Measurements from ENCODE around the gene STAB2.

Gene STAB2

DNA sequence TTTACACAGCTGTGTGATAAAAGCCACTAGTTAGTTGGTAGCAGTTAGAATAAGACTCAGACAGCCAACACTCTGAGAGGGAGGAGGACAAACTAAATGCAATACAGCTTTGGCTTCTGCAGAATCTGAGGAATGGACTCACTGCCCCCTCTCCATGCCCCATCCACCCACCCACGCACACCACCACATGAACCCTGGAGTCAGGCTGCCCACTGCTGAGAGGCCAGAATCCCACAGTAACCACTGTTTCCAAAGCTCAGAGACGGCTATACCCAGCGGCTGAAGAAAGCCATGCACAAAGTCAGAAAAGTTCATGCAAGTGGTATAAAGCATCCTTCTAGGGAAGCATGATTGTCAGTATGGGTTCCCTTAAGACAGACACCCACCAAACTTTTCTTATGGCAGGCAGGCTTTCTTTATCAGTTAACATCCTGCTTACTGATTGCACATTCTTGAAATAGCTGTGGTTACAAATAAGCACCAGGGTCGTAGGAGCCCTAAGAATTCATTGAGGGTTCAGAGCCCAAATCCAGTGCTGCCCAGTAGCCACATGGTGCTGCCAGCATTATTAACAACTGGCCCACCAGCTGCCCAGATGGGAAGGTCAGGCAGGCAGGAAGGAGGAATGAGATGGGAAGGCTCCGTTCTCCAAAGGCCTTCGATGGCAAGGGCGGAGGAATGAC, 192.5 kb downstream of the STAB2 start:
- no peak for DNase-seq (ENCODE audit: low read depth in 4 of 4, low spot score in 1 of 4)

DNA sequence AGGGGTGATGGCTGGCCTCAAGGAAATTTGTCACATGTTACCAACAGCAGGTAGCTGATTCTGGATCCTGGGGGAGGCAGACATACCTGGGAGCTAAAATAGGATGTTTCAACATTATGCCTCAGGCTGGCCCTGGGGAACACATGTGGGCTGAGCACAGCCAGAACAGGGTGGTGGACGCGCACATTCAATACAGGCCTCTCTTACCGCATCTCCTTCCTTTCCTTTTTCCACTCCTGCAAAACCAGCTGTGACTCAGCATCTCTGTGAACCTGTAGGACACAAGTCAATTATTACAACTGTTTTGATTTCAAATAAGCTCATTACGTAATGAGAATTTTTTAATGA, 193.0 kb downstream of the STAB2 start:
- no peak for DNase-seq (ENCODE audit: low read depth in 4 of 4, low spot score in 1 of 4)

DNA sequence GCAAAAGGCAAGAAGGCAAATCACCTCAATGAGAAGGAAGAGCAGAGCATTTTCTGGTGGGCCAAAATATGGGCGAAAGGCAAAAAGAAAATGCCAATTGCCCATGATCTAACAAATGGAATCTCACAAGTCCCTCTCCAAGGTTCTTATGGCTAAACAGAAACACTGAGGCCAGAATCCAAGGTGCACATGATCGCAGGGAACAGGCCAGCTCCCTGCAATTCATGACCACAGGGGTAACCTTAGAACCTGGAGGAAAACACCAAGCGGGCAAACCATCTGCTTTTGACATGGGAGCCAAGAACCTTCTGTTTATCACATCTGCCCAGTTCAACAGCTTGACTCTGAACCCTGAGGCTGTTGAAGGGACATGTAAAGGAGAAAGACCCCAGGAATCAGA, 193.9 kb downstream of the STAB2 start:
- DNase-seq (ENCODE audit: low read depth in 4 of 4, low spot score in 1 of 4) = no peak

DNA sequence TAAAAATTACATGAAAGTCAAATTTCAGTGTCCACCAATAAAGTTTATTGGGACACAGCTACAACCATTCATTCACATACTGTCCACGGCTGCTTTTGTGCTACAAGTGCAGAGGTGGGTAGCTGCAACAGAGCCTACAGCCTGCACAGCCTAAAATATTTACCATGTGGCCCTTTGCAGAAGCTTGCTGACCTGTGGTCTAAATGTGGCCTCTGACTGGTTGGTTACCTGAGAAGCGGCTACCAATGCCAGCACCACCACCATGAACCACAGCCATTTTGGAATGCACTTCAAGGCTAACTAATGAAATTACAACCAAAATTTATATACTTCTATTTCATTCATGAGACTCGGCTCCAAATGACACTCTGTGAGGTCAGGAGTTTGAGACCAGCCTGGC, 195.3 kb downstream of the STAB2 start:
- no peak for DNase-seq (ENCODE audit: low read depth in 4 of 4, low spot score in 1 of 4)

DNA sequence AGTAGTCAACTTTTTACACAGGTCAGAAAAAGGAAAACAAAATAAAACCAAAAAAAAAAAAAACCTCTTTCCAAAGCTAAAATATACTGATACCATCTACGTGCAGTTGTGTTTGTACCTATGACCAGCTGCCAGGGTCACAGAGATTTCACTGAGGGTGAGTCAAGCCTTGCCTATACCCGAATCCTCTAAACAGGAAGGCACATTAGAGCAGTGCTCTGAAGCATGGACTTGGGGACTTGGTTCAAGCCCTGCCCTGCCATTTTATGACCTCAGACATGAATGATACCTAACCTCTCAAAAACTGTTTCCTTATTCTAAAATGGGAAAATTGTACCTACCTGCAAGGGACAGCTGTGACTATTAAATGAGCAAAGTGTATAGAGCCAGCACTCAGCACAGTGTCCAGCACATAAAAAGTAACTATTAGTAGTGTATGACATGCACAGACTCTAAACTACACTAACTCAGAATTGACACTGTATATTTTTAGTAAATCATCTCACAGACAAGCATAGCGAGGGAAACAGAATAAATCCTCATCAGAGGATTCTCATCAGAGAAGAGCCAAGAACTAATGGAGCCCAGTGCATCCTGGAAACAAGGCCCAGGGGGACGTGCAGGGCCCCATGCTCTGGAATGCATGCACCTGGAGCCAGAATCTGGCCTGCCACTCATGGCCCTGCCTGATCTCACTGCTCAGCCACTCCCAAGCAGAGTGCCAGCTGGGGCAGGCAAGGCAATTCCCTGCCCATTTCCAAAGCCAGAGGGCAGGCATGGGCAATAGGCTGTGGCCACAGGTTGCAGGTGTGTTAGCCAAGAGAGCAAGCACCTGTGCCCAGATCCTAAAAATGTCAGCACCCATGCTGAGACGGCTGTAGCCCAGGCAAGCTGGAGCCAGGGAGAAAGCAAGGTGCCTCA, 196.9 kb downstream of the STAB2 start:
- no peak for DNase-seq (ENCODE audit: low read depth in 4 of 4, low spot score in 1 of 4)

DNA sequence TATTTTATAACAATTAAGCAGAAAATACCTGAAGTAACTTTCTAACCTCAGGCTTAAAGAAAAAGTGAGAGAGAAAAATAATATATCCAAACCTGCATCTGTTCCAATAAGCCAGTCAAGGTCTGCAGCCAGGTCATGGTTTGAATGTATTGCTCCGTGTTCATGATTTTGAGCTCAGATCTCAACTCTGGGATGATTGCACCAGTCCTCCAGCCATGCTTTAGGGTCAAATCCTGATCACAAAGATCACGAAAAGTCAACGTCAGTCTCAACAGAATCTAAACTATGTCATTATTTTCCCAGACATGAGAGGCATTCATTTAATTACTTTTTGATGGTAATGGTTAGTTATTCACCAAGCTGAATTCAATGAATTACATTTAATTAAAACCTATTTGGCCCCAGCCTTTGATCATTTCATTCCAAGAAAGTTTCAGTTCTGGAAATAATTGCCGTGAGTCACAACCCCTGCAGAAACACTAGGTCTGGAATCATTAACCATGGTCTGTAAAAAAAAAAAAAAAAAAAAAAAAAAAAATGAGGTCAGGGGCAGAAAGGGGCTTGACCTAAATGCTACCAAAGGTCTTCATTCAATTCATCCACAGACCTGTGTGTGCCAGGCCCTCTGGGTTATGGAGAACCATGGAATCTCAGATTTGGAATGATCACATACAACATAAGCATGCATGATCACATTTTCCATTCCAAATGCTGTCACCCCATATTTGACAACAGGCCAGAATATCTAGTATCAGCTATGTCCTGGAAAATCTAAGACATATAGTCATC, 198.4 kb downstream of the STAB2 start:
- no peak for DNase-seq (ENCODE audit: low read depth in 4 of 4, low spot score in 1 of 4)

DNA sequence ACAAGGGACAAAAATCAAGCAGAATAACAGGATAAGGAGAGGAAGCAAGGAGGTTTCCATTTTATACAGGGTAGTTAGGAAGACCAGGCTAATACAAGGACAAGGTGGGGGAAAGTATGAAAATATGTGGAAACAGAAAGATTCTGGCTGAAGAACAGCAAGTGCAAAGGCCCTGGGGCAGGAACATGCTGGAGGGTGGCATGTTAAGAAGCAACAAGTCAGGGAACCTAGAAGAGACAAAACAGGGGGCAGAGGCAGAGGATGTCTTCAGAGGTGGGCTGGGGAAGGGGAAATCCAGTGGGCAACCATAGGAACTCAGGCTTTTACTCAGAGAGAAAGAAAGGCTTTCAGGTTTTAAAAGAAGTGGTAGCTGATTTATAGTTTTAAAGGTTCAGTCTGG, 199.1 kb downstream of the STAB2 start:
- no peak for DNase-seq (ENCODE audit: low read depth in 4 of 4, low spot score in 1 of 4)

DNA sequence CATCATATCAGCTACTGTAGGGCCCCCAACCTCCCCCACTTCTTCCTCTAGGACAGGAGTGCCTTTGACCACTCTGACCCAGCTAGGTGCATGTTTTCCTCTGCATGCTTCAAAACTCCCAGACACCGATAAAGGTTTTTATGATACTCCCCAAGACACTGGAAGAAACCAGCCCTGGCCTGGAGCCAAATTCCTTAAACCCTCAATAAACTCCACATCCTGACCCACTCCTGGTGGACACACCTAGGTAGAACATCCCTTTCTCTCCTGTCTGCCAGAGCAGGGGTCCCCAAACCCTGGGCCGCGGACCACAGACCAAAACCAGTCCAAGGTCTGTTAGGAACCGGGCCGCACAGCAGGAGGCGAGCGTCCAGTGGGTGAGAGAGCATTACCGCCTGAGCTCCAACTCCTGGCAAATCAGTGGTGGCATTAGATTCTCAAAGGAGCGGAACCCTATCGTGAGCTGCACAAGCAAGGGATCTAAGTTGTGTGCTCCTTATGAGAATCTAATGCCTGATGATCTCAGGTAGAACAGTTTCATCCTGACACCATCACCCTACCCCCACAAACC, 204.4 kb downstream of the STAB2 start:
- no peak for DNase-seq (ENCODE audit: low read depth in 4 of 4, low spot score in 1 of 4)

DNA sequence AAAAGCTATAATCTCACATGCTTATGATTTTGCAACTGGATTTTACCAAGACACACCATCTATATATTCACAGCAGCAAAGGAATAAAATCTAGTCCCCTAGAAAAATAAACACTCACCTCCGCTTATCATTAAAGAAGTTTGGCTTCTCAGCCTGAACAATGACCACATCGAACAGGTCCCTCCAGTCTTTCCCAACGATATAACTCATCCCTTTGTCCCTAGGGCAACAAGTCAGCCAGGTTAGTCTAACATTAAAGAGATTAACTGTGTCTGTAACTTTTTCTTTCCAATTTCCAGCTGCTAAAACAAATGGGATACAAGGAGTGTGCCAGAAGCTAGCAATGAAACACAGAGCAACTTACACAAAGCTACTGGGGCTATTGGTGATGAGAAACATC, 206.0 kb downstream of the STAB2 start:
- DNase-seq (ENCODE audit: low read depth in 4 of 4, low spot score in 1 of 4) = no peak

DNA sequence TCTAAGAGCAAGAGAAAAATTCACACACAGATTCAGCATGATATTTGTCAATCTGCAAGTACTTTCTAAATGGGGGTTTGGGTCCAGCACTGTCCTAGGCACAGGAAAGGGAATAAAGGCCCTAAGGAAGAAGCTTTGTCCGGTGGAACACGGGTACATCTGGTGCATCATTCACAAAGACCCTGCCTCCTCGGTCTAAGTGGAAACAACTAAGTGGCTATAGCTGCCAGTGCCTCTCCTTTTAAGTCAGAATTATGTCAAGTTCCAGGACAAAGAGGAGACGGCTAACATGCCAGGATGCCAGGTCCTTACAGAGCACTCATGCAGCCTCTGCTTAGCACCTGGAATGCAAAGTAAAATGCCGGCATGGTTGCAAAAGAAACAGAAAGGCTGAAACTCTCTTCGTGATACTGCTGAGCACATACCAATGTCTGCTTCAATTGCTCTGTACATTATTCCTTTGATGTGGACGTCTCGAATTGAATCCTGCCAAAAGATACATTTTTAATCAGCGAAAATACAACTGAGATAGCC, 206.5 kb downstream of the STAB2 start:
- DNase-seq (ENCODE audit: low read depth in 4 of 4, low spot score in 1 of 4) = no peak

DNA sequence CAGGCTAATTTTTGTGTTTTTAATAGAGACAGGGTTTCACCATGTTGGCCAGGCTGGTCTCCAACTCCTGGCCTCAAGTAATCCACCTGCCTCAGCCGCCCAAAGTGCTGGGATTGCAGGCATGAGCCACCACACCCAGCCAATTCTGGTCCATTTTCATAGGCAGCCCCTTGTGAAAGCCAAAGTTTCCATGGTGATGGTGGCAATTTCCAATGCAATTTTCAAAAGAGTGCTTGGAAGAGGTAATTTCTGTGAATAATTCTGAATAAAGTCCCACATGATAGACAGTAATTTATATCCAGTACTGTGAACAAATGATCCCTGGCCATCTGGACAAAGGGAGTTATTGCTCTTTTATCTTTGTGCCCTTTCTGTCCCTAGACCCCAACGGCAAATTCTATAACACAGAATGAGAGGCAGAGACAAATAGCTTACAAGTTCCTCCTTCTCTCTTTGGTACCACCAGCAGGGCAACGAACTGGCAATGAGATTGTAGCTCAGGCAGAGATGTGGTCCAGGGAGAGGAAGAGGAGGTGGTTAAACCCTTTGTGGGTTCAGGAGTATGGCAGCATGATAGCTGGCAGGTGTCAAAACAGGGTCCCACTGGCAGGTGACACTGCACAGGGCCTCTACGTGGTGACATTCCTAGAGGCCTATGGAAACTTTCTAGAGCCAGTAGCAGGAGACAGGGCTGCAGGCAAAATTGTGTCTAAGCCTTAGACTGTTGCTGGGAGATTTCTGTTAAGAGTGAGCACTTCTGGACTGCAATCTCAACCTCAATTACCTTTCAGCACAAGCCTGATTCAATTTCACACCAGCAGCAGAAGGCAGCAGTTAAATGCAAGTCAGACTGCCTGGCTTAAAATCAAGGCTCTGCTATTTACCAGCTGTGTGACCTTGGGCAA, 207.5 kb downstream of the STAB2 start:
- no peak for DNase-seq (ENCODE audit: low read depth in 4 of 4, low spot score in 1 of 4)

DNA sequence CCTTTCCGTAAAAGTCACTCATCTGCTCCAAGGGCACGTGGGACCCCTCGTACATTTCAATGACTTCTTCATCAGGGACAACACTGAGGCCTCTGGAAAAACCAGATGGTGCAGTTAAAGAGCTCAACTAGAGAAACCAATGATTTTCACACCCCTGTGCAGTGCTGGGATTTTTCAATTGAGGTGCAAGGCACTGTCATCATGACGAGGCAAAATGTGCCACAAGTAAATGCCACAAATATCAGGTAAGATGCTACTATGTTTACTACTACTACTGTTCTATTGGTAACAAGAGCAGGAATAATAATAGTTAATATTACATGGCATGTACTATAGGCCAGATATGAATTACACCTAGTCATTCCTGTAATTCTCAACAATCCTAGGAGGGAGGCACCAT, 211.5 kb downstream of the STAB2 start:
- DNase-seq (ENCODE audit: low read depth in 4 of 4, low spot score in 1 of 4) = no peak

DNA sequence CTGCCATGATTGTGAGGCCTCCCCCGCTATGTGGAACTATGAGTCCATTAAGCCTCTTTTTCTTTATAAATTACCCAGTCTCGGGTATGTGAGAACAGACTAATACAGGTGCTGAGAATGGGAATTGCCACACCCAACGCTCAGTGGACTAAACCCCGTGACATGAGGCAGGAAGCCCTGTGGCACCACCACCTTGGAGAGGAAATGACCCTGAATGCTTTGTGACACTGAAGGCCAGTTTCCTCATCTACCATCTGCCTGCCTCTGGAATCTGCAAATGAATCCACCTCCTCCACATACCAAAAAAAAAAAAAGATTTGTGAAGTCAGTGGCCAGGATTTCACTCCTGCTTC, 212.4 kb downstream of the STAB2 start:
- DNase-seq (ENCODE audit: low read depth in 4 of 4, low spot score in 1 of 4) = no peak

DNA sequence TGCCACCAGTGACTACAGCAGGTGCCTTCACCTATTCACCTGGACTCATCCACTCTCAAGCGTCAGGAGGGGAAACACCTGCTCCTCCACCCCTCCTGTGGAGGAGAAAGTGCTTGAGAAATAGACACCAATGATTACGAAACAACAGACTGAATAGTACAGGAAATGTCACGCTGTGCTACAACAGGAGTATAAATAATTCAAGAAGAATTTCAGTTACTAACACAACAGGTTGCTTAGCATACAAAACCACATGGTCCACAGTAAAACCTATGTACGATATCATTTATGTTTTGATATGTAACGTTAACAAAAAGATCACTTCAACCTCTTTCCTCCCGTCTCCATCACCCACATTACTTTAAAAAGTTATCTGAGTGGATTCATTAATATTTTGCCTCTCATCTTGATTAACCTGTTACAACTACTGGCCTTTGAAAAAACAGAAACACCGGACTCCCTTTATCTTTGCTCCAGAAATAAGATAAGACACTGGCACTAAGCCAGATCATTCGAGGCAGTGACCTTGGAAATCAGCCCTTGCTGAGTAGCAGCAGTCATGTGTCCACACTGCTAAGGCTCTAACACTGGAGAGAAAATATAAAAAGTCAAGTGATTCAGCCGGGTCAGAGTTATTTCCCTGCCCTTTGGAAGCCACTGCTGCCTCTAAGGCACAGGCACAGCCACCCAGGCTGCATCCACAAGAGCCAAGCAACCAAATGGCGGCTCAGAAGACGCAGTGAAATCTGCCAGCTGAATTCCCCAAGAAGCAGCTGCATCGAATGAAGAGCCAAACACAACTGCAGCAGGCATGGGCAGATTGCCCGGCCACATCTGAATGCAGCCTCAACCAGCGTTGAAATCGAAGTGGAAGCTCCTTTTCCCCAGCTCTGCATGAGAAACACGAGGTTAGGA, 213.0 kb downstream of the STAB2 start:
- no peak for DNase-seq (ENCODE audit: low read depth in 4 of 4, low spot score in 1 of 4)

DNA sequence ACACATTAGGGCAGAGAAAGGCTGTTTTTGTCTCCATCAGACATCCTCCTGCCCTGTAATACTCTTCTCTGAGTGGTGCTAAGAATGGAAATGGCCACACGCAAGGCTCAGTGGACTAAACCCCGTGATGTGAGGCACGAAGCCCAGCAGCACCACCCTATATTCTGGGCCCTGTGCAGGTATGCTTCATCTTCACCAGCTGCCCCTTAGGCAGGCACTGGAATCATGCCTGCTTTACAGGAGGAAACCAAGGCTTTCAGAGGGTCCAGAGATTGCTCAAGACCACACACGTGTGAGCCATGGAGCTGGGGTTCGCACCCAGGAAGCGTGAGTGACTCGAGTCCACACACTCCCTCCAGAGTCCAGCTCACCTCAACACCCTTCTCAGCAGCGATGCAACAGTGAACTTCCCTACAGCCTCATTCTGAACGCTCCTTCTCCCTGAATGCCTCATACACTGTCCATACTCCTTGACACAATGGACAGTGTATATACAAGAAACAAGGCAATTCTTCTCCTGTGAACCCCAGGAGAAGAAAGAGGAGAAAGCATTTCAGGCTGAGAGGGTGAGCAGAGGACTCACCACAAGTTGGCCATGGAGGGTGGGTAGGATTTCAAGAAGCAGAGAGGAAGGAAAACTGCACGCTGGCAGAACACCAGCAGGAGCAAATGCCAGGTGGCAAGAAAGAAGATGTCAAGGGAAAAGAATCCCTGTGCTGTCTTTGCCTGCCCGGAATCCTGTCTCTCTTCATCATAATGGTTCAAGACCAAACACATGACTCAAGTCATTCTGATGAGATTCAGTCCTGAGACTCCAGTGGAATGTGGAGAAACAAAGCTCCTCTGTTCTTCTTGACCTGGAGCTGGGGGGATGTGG, 214.9 kb downstream of the STAB2 start:
- no peak for DNase-seq (ENCODE audit: low read depth in 4 of 4, low spot score in 1 of 4)

DNA sequence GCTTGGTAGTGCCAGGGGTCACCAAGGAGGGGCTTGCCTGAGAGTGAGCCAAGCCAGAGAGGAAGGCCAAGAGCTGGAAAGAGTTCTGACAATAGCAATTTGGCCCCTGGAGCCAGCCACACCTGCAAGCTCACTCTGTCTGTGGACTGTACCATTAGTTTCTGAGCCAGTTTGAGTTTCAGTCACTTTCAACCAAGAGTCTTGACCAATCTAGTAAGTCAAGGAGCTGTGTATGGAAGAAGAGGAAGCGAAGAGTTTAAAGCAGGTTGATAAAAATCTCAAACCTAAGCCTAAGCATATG, 215.5 kb downstream of the STAB2 start:
- DNase-seq (ENCODE audit: low read depth in 4 of 4, low spot score in 1 of 4) = no peak

DNA sequence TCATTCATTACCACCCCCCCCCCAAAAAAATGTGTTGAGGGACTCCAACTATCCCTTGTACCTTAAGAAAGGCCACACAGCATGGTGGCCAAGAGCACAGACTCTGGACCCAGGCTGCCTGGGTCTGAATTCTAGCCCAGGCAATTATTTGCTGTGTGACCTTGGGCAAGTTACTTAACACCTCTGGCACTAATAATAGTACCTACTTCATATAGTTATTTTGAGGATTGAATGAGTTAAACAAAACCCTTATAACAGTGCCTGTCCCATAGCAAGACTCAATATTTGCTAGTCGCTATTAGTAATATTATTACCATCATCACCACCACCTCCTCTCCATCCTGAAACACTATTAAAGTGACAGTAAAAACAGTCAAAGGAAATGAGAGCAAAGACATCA, 216.8 kb downstream of the STAB2 start:
- no peak for DNase-seq (ENCODE audit: low read depth in 4 of 4, low spot score in 1 of 4)

DNA sequence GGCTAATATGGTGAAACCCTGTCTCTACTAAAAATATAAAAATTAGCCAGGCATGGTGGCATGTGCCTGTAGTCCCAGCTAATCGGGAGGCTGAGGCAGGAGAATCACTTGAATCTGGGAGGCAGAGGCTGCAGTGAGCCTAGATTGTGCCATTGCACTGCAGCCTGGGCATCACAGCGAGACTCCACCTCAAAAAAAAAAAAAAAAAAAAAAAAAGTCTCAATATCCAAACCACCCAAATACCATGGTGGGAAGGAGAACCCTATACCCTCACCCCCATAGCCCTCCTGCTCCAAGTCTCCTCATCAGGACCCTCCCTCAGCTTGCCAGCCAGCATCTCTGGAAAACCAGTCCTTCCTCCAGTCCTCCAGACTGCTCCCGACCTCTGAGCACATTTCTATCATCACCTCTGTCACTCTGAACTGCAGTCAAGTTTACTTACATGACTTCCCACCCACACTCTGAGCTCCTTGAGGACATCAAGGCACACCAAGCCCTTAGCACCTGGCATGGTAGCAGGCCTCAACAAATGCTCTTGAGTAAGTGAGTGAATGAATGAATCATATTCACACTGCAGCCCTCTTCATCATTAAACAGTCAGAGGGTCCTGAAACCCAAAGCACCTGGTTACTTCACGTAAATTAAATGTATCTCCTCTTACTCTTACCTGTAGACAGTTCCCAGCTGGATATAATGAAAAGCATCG, 218.7 kb downstream of the STAB2 start:
- no peak for DNase-seq (ENCODE audit: low read depth in 4 of 4, low spot score in 1 of 4)

Data from stimulated activated CD4-positive, alpha-beta T cell treated with anti-CD3 and anti-CD28 coated beads, Interleukin-1b, Interleukin-23, amount 100 ng/mL, for 24 hours (primary cell).